IMR-90 (cell line): Measurements from ENCODE around the gene FPR3. TPM values are rescaled to one million over a fixed set of nuclear protein-coding genes. Genes with fewer than 3 reads are reported as not detected.

Experiments used
- ATAC-seq: fragments of 200-7000 bp; cut with Tn5 transposase; 2 replicates; pipeline ENCODE4 v1.9.1; 2020; ENCODE audit warnings: low read depth, mild to moderate bottlenecking, moderate library complexity
- BruUV-seq: library from RNA; stranded (reverse); fragments of 400-500 nt; replicated peaks from 2 replicates; lab custom pipeline; 2021; lab: Mats Ljungman, UMichigan
- CTCF ChIA-PET: fragments of 300-600 bp; formaldehyde crosslinking; extraction: SDS; loops from one replicate; lab custom pipeline; 2021; ENCODE audit warnings: antibody characterized with exemption; lab: Yijun Ruan, JAX
- POLR2A ChIA-PET: fragments of 300-600 bp; sonication (Branson Sonifier 250); formaldehyde crosslinking; loops from one replicate; lab custom pipeline; 2022; ENCODE audit warnings: antibody characterized with exemption; ENCODE audit not compliant: unreplicated experiment; lab: Charles Lee
- DNase-seq: peaks from one replicate; pipeline ENCODE4 v3.0.0; 2013
- H2AFZ ChIP-seq: replicated peaks from 2 replicates; pipeline ENCODE3; 2013; ENCODE audit warnings: low read length, mild to moderate bottlenecking; ENCODE audit not compliant: poor library complexity
- H2AK5ac ChIP-seq: 2 replicates; pipeline ENCODE4 v1.6.1; 2013; ENCODE audit warnings: low read depth, low read length, inconsistent platforms
- H2AK9ac ChIP-seq: replicated peaks from 2 replicates; pipeline ENCODE3; 2013; ENCODE audit warnings: mild to moderate bottlenecking, low read depth, low read length, moderate library complexity; ENCODE audit not compliant: poor library complexity
- H2BK120ac ChIP-seq: 2 replicates; pipeline ENCODE4 v1.6.1; 2013; ENCODE audit warnings: low read depth, low read length, inconsistent platforms
- H2BK15ac ChIP-seq: 3 replicates; pipeline ENCODE4 v1.6.1; 2013; ENCODE audit warnings: low read depth, low read length, inconsistent platforms
- H2BK20ac ChIP-seq: 2 replicates; pipeline ENCODE4 v1.6.1; 2013; ENCODE audit warnings: low read depth, mild to moderate bottlenecking, inconsistent platforms, low read length, moderate library complexity
- H2BK5ac ChIP-seq: 2 replicates; pipeline ENCODE4 v1.6.1; 2013; ENCODE audit warnings: mild to moderate bottlenecking, low read depth, low read length, inconsistent platforms; ENCODE audit not compliant: poor library complexity, severe bottlenecking
- H3K14ac ChIP-seq: replicated peaks from 2 replicates; pipeline ENCODE4 v1.6.1; 2013; ENCODE audit warnings: low read depth, low read length, inconsistent platforms
- H3K18ac ChIP-seq: 2 replicates; pipeline ENCODE4 v1.6.1; 2013; ENCODE audit warnings: low read depth, low read length, control low read depth
- H3K23ac ChIP-seq: 2 replicates; pipeline ENCODE4 v1.6.1; 2013; ENCODE audit warnings: low read depth, low read length, inconsistent platforms
- H3K27ac ChIP-seq: 2 replicates; pipeline ENCODE4 v1.5.1; 2013; ENCODE audit warnings: mild to moderate bottlenecking, control low read depth, low read length; ENCODE audit not compliant: insufficient read depth
- H3K27me3 ChIP-seq: 2 replicates; pipeline ENCODE4 v1.6.1; 2013; ENCODE audit warnings: low read length; ENCODE audit not compliant: control insufficient read depth, insufficient read depth
- H3K36me3 ChIP-seq: 2 replicates; pipeline ENCODE4 v1.6.1; 2013; ENCODE audit warnings: low read length, mixed read lengths; ENCODE audit not compliant: control insufficient read depth, insufficient read depth
- H3K4ac ChIP-seq: 2 replicates; pipeline ENCODE4 v1.6.1; 2013; ENCODE audit warnings: low read depth, low read length, inconsistent platforms
- H3K4me1 ChIP-seq: 2 replicates; pipeline ENCODE4 v1.6.1; 2013; ENCODE audit warnings: low read length, mixed read lengths; ENCODE audit not compliant: control insufficient read depth, insufficient read depth
- H3K4me2 ChIP-seq: 2 replicates; pipeline ENCODE4 v1.6.1; 2013; ENCODE audit warnings: low read depth, mild to moderate bottlenecking, control low read depth, low read length, moderate library complexity
- H3K4me3 ChIP-seq: 2 replicates; pipeline ENCODE4 v1.5.1; 2013; ENCODE audit warnings: low read depth, mild to moderate bottlenecking, control low read depth, low read length, moderate library complexity; ENCODE audit not compliant: insufficient read depth
- H3K56ac ChIP-seq: 2 replicates; pipeline ENCODE4 v1.6.1; 2013; ENCODE audit warnings: low read length, inconsistent platforms; ENCODE audit not compliant: insufficient read depth; ENCODE audit errors: extremely low read depth
- H3K79me1 ChIP-seq, 2 experiments: 2 replicates each; pipeline ENCODE4 v1.6.1; 2013; ENCODE audit warnings: low read length in 2 of 2, inconsistent platforms in 1 of 2, low read depth in 1 of 2
- H3K9ac ChIP-seq: 2 replicates; pipeline ENCODE4 v1.6.1; 2013; ENCODE audit warnings: low read depth, low read length, control low read depth
- H3K9me1 ChIP-seq: 2 replicates; pipeline ENCODE4 v1.6.1; 2013; ENCODE audit warnings: low read length, inconsistent platforms; ENCODE audit not compliant: insufficient read depth
- H3K9me3 ChIP-seq: 2 replicates; pipeline ENCODE4 v1.6.1; 2013; ENCODE audit warnings: low read length; ENCODE audit not compliant: control insufficient read depth, insufficient read depth
- H4K20me1 ChIP-seq: 2 replicates; pipeline ENCODE4 v1.6.1; 2013; ENCODE audit warnings: low read length, inconsistent platforms; ENCODE audit not compliant: insufficient read depth
- H4K5ac ChIP-seq: 2 replicates; pipeline ENCODE4 v1.6.1; 2013; ENCODE audit warnings: mild to moderate bottlenecking, low read depth, low read length, control low read depth
- H4K8ac ChIP-seq, 2 experiments: 2 replicates each; pipeline ENCODE4 v1.6.1; 2013; ENCODE audit warnings: low read depth in 2 of 2, low read length in 2 of 2, control low read depth in 1 of 2, inconsistent platforms in 1 of 2
- H4K91ac ChIP-seq: 2 replicates; pipeline ENCODE4 v1.6.1; 2013; ENCODE audit warnings: low read depth, low read length, inconsistent platforms; ENCODE audit not compliant: insufficient read depth
- BHLHE40 ChIP-seq: fragments of 150-350 bp; IDR thresholded peaks from 2 replicates; pipeline ENCODE4 v1.6.1; 2016; ENCODE audit warnings: mild to moderate bottlenecking, low read depth, low read length
- CEBPB ChIP-seq: IDR thresholded peaks from 2 replicates; pipeline ENCODE4 v1.6.1; 2012; ENCODE audit warnings: low read depth, low read length, improper control_type of control experiment
- CHD1 ChIP-seq: IDR thresholded peaks from 2 replicates; pipeline ENCODE4 v1.6.1; 2012; ENCODE audit warnings: low read depth, low read length, improper control_type of control experiment
- CTCF ChIP-seq: conservative IDR thresholded peaks from 2 replicates; pipeline ENCODE4 v1.5.1; 2012; ENCODE audit warnings: mild to moderate bottlenecking, low read depth, low read length, improper control_type of control experiment
- ELK1 ChIP-seq: fragments of 150-350 bp; IDR thresholded peaks from 2 replicates; pipeline ENCODE4 v1.6.1; 2016; ENCODE audit warnings: low read depth, mild to moderate bottlenecking, low read length, moderate library complexity, borderline replicate concordance
- FOS ChIP-seq: fragments of 150-350 bp; IDR thresholded peaks from 2 replicates; pipeline ENCODE4 v1.6.1; 2016; ENCODE audit warnings: low read depth, low read length
- MAFK ChIP-seq: IDR thresholded peaks from 2 replicates; pipeline ENCODE4 v1.6.1; 2012; ENCODE audit warnings: low read depth, low read length, improper control_type of control experiment
- MAZ ChIP-seq: IDR thresholded peaks from 2 replicates; pipeline ENCODE4 v1.6.1; 2012; ENCODE audit warnings: low read depth, mild to moderate bottlenecking, low read length, improper control_type of control experiment, moderate library complexity, borderline replicate concordance
- MXI1 ChIP-seq: IDR thresholded peaks from 2 replicates; pipeline ENCODE4 v1.6.1; 2012; ENCODE audit warnings: low read depth, mild to moderate bottlenecking, low read length, moderate library complexity, borderline replicate concordance
- NFE2L2 ChIP-seq: fragments of 150-350 bp; IDR thresholded peaks from 2 replicates; pipeline ENCODE4 v1.6.1; 2016; ENCODE audit warnings: low read depth, mild to moderate bottlenecking, low read length
- POLR2A ChIP-seq: IDR thresholded peaks from 2 replicates; pipeline ENCODE4 v1.6.1; 2012; ENCODE audit warnings: mild to moderate bottlenecking, low read depth, low read length
- RAD21 ChIP-seq: IDR thresholded peaks from 2 replicates; pipeline ENCODE4 v1.6.1; 2012; ENCODE audit warnings: low read length, improper control_type of control experiment
- RCOR1 ChIP-seq: IDR thresholded peaks from 2 replicates; pipeline ENCODE4 v1.6.1; 2012; ENCODE audit warnings: mild to moderate bottlenecking, low read length, improper control_type of control experiment; ENCODE audit not compliant: insufficient replicate concordance
- RFX5 ChIP-seq: IDR thresholded peaks from 2 replicates; pipeline ENCODE4 v1.8.0; 2012; ENCODE audit warnings: low read depth, mild to moderate bottlenecking, low read length, moderate library complexity
- SMC3 ChIP-seq: fragments of 150-350 bp; IDR thresholded peaks from 2 replicates; pipeline ENCODE4 v1.6.1; 2016; ENCODE audit warnings: low read depth, mild to moderate bottlenecking, antibody characterized with exemption, low read length, moderate library complexity
- USF2 ChIP-seq: fragments of 150-350 bp; IDR thresholded peaks from 2 replicates; pipeline ENCODE4 v1.6.1; 2017; ENCODE audit warnings: mild to moderate bottlenecking, antibody characterized with exemption, low read length, low read depth
- WGBS, 2 experiments: methylation state at CpG; one replicate each; pipeline versions ENCODE4 v1.1.5 to v1.1.7; 2013; ENCODE audit warnings: missing lambda C conversion rate in 2 of 2; ENCODE audit not compliant: insufficient read length in 1 of 2; ENCODE audit errors: extremely low coverage in 2 of 2; 5-methylcytosine and 5-hydroxymethylcytosine counted together
- dilution Hi-C: fragments of 300-500 bp; cut with HindIII; formaldehyde crosslinking; loops from one replicate; pipeline ENCODE4 v1.14.3; 2018; ENCODE audit warnings: low sequenced_read_pairs; ENCODE audit not compliant: unreplicated experiment
- in situ Hi-C: fragments of 300-500 bp; cut with MboI; formaldehyde crosslinking; loops from 3 replicates; pipeline ENCODE4 v1.14.3; 2019; ENCODE audit warnings: low sequenced_read_pairs, inconsistent platforms, mixed read lengths
- intact Hi-C: fragments of 100-400 bp; cut with micrococcal nuclease; formaldehyde crosslinking; loops from 2 replicates; pipeline ENCODE4 v1.10.0; 2022
- polyA plus RNA-seq, 3 experiments: library from polyadenylated mRNA; depleted of rRNA; stranded (reverse); fragments of >200 nt; gene quantifications; 2 replicates each; pipeline ENCODE4 v1.2.3, GENCODE V29; 2012; ENCODE audit warnings: low replicate concordance in 1 of 3
- total RNA-seq: library from RNA; depleted of rRNA; stranded (reverse); fragments of >200 nt; gene quantifications from 2 replicates; pipeline ENCODE4 v1.2.3, GENCODE V29; 2012

Gene FPR3
- total and polyA plus RNA-seq, 2 of the 4 experiments (the other 2 are of a cell fraction): not detected

- Histone ChIP-seq H4K20me1 (no peaks in the 10 kb centered on the region), H3K56ac (no peak overlapping the region), H4K91ac (no peak overlapping the region), H3K79me1 (no peaks in the 10 kb centered on the region), H3K4me3 (no peak overlapping the region), H2AK9ac (no peak overlapping the region), H3K27me3 (peaks cover 2% of the 10 kb centered on the region; the same call in 1 of the 2 replicates), H4K5ac (no peak overlapping the region), H3K14ac (no peak overlapping the region), H3K9me1 (no peaks in the 10 kb centered on the region), H3K9me3 (no peaks in the 10 kb centered on the region), H2AFZ (no peak overlapping the region), H3K9ac (no peak overlapping the region), H3K23ac (no peak overlapping the region), H2BK5ac (no peak overlapping the region), H3K4ac (no peak overlapping the region), H4K8ac (no peak overlapping the region), H2AK5ac (no peak overlapping the region), H2BK20ac (no peak overlapping the region), H2BK120ac (no peak overlapping the region), H3K36me3 (no peaks in the 10 kb centered on the region), H3K18ac (no peak overlapping the region), H3K4me2 (no peak overlapping the region), H3K27ac (no peak overlapping the region), H3K4me1 (no peaks in the 10 kb centered on the region), H2BK15ac (no peak overlapping the region)
- BruUV-seq: no TSS peak
- TF ChIP-seq CEBPB: no peak
- no peak for TF ChIP-seq BHLHE40
- TF ChIP-seq MXI1: no peak
- TF ChIP-seq MAFK: no peak
- TF ChIP-seq RFX5: no peak
- no peak for TF ChIP-seq CHD1
- TF ChIP-seq FOS: no peak
- no peak for TF ChIP-seq POLR2A
- no peak for TF ChIP-seq USF2
- no peak for TF ChIP-seq ELK1
- no peak for TF ChIP-seq RAD21
- no peak for TF ChIP-seq RCOR1
- no peak for TF ChIP-seq MAZ
- TF ChIP-seq CTCF: no peak
- no peak for TF ChIP-seq SMC3
- TF ChIP-seq NFE2L2: no peak
- ChIA-PET POLR2A (no interaction called here), CTCF (no interaction called here)
- in situ Hi-C loops (loop anchor here (10.0 kb wide), 1 partner anchor 115 kb away; no protein-coding TSS in a partner anchor), intact Hi-C loops (loop anchor here (2.0 to 5.0 kb wide), 3 partner anchors 115 to 442 kb away; no protein-coding TSS in a partner anchor), dilution Hi-C loops (no loop called here)
- no peak for DNase-seq
- no CpG with 5 or more reads among the region's 2 CpGs for WGBS, 2 experiments
- no peak for ATAC-seq
These were observed 15.3 kb upstream of the FPR3 start for GRCh38 chr19:51779703-51780102.
